SU-DHL-6 (cell line): ENCODE data around the gene PUS1.

Source experiments
- EZH2phosphoT487 ChIP-seq: fragments of 200-600 bp; sonication (generic), shearing (Covaris generic); conservative IDR thresholded peaks from 2 replicates; pipeline ENCODE4 v1.6.1; 2018; ENCODE audit warnings: mild to moderate bottlenecking, antibody characterized with exemption, low read length, moderate library complexity, mixed read lengths
- TF ChIP-seq, protein P1 (sequence below): fragments of 200-600 bp; sonication (generic); IDR thresholded peaks from one replicate; pipeline ENCODE4 v1.5.1; 2017; ENCODE audit warnings: antibody characterized with exemption, mild to moderate bottlenecking, low read length, moderate library complexity; ENCODE audit not compliant: insufficient read depth, poor library complexity, severe bottlenecking

DNA sequence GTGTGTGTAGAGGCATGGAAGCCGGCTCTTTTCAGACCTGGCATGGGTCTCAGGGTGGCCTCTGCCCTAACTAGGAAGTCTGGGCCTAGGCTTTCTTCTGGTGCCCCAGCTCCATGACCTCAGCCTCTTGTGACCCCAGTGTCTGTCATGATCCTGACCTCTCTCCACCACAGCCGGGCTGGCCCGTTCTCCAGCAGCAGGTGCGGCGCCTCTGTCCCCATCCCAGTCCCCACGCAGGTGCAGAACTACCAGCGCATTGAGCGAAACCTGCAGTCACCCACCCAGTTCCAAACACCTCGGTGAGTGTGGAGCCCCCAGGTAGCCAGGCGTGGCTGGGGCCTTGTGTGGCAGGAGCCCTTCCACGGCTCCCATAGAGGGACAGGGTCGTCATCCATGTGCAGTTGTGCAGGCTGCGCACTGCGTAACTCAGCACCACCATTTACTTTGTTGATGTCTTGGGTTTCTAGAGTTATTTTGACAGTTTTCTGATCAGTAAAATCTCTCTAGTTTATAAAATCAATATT, 14.8 kb upstream of the PUS1 start:
- TF ChIP-seq, protein P1, sequence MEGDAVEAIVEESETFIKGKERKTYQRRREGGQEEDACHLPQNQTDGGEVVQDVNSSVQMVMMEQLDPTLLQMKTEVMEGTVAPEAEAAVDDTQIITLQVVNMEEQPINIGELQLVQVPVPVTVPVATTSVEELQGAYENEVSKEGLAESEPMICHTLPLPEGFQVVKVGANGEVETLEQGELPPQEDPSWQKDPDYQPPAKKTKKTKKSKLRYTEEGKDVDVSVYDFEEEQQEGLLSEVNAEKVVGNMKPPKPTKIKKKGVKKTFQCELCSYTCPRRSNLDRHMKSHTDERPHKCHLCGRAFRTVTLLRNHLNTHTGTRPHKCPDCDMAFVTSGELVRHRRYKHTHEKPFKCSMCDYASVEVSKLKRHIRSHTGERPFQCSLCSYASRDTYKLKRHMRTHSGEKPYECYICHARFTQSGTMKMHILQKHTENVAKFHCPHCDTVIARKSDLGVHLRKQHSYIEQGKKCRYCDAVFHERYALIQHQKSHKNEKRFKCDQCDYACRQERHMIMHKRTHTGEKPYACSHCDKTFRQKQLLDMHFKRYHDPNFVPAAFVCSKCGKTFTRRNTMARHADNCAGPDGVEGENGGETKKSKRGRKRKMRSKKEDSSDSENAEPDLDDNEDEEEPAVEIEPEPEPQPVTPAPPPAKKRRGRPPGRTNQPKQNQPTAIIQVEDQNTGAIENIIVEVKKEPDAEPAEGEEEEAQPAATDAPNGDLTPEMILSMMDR = no peak
- TF ChIP-seq EZH2phosphoT487 = no peak
